ENCODE results near the gene ABHD10. TPM values are rescaled to one million over a fixed set of nuclear protein-coding genes. Genes with fewer than 3 reads are reported as not detected.

ABHD10 gene
- total and polyA plus RNA-seq, 10 of the 15 experiments (the other 5 are each of a cell fraction or from before 2014, with no cell fraction given), result 12.3 to 51.0 (median 28.9) TPM

GRCh38 chr3:111939873-111940272 lies 39.0 kb upstream of the ABHD10 start (continued):
- TF ChIP-seq ZNF687 (IDR thresholded peaks at IDR 0.05), result no peak
- no peak for TF ChIP-seq ESRRA (IDR thresholded peaks at IDR 0.05; ENCODE audit: low read length)
- no peak for TF ChIP-seq HSF1 (IDR thresholded peaks at IDR 0.05; ENCODE audit: low read depth, low read length)
- no peak for TF ChIP-seq CUX1 (IDR thresholded peaks at IDR 0.05; ENCODE audit: insufficient replicate concordance, low read depth, low read length)
- no peak for TF ChIP-seq MEF2B (IDR thresholded peaks at IDR 0.05; ENCODE audit: partially characterized antibody, poor library complexity, severe bottlenecking)

Measured in GM12878 (cell line).